ENCODE data around the gene KLHL14.

GRCh38 chr18:32798209-32798960, 25.6 kb upstream of the KLHL14 start:
- TF ChIP-seq POLR2A (IDR thresholded peaks at IDR 0.05) (no peak), CTCF (IDR thresholded peaks at IDR 0.05) (no peak), POLR2AphosphoS5 (IDR thresholded peaks at IDR 0.05) (no peak)

Measured in breast epithelium (tissue), 3 donors.